Islet of Langerhans (tissue), 1 donor: ENCODE data around the gene CNNM3.
"Not testable (repeated sequence)": the region's sequence is repeated elsewhere in the genome, so short reads cannot be mapped to it uniquely, and the experiment has no call there.

Source experiments
- FAIRE-seq: peaks from one replicate; lab custom pipeline; 2011; peaks lifted over from hg19 to GRCh38; lab: Jason Lieb, UNC

Gene CNNM3

GRCh38 chr2:96799623-96799935 lies 16.5 kb upstream of the CNNM3 start:
- FAIRE-seq: no peak

- no peak for FAIRE-seq
Measured at GRCh38 chr2:96800061-96801004, 15.7 kb upstream of the CNNM3 start.

- peak; percentile 62 for FAIRE-seq
Measured at GRCh38 chr2:96801005-96801785, 14.9 kb upstream of the CNNM3 start.

GRCh38 chr2:96801786-96802595 lies 14.1 kb upstream of the CNNM3 start:
- FAIRE-seq: no peak

GRCh38 chr2:96802721-96803120 lies 13.3 kb upstream of the CNNM3 start:
- FAIRE-seq: no peak

- no peak for FAIRE-seq
Measured at GRCh38 chr2:96804986-96805385, 11.1 kb upstream of the CNNM3 start.

- not testable (repeated sequence) for FAIRE-seq
Measured at GRCh38 chr2:96805946-96806345, 10.1 kb upstream of the CNNM3 start.

GRCh38 chr2:96806468-96807126 lies 9.5 kb upstream of the CNNM3 start:
- no peak for FAIRE-seq

- no peak for FAIRE-seq
Measured at GRCh38 chr2:96807127-96807471, 9.0 kb upstream of the CNNM3 start.

- no peak for FAIRE-seq
Measured at GRCh38 chr2:96808176-96808837, 7.8 kb upstream of the CNNM3 start.

GRCh38 chr2:96809216-96809882 lies 6.7 kb upstream of the CNNM3 start:
- FAIRE-seq: no peak

- FAIRE-seq: no peak
Measured at GRCh38 chr2:96809951-96810782, 5.9 kb upstream of the CNNM3 start.

- FAIRE-seq: no peak
Measured at GRCh38 chr2:96810783-96811192, 5.3 kb upstream of the CNNM3 start.

- no peak for FAIRE-seq
Measured at GRCh38 chr2:96811917-96812316, 4.2 kb upstream of the CNNM3 start.

GRCh38 chr2:96813656-96814055 lies 2.4 kb upstream of the CNNM3 start:
- no peak for FAIRE-seq

- FAIRE-seq: no peak
Measured at GRCh38 chr2:96815326-96816126, 542 bp upstream of the CNNM3 start.

- no peak for FAIRE-seq
Measured at GRCh38 chr2:96816836-96817702, 1.0 kb downstream of the CNNM3 start.

- FAIRE-seq: no peak
Measured at GRCh38 chr2:96817882-96818281, 1.8 kb downstream of the CNNM3 start.
